Endothelial cell of umbilical vein (primary cell): ENCODE measurements around the gene RPL37A. TPM values are rescaled to one million over a fixed set of nuclear protein-coding genes. Genes with fewer than 3 reads are reported as not detected.

Experiments
- BruUV-seq: library from RNA; stranded (reverse); fragments of 400-500 nt; replicated peaks from 2 replicates; lab custom pipeline; 2021; lab: Mats Ljungman, UMichigan
- CTCF ChIA-PET: fragments of 300-600, 350-600 bp; sonication (Branson Sonifier 250); formaldehyde crosslinking; loops from one replicate; lab custom pipeline; 2021; ENCODE audit warnings: antibody characterized with exemption, inconsistent platforms; lab: Charles Lee
- POLR2A ChIA-PET: fragments of 300-600, 350-600 bp; sonication (Branson Sonifier 250); formaldehyde crosslinking; loops from one replicate; lab custom pipeline; 2021; ENCODE audit warnings: antibody characterized with exemption, inconsistent platforms; lab: Charles Lee
- DNase-seq: peaks from one replicate; pipeline ENCODE4 v3.0.0-alpha.2; 2011; ENCODE audit warnings: low read depth, low spot score
- FAIRE-seq: peaks from 2 replicates; lab custom pipeline; 2011; peaks lifted over from hg19 to GRCh38; lab: Jason Lieb, UNC
- H2AFZ ChIP-seq: 2 replicates; pipeline ENCODE4 v1.6.0; 2012; ENCODE audit warnings: low read depth, low read length, control low read depth, inconsistent platforms
- H3K27ac ChIP-seq: 2 replicates; pipeline ENCODE4 v1.5.1; 2011; ENCODE audit warnings: low read depth, mild to moderate bottlenecking, control low read depth, low read length, moderate library complexity; ENCODE audit not compliant: insufficient read depth
- H3K27me3 ChIP-seq, 2 experiments: 2 replicates each; pipeline versions ENCODE4 v1.6.0 to v1.6.1; 2011; ENCODE audit warnings: low read length in 2 of 2, mixed read lengths in 1 of 2; ENCODE audit not compliant: control insufficient read depth in 2 of 2, insufficient read depth in 2 of 2
- H3K36me3 ChIP-seq, 2 experiments: 2 replicates in 1 of 2; 3 replicates in 1 of 2; pipeline ENCODE4 v1.5.1; 2011; ENCODE audit warnings: low read length in 2 of 2, mild to moderate bottlenecking in 1 of 2, moderate library complexity in 1 of 2; ENCODE audit not compliant: control insufficient read depth in 2 of 2, insufficient read depth in 2 of 2; ENCODE audit errors: extremely low read depth in 1 of 2
- H3K4me1 ChIP-seq: 3 replicates; pipeline ENCODE4 v1.5.1; 2011; ENCODE audit warnings: mild to moderate bottlenecking, low read length; ENCODE audit not compliant: control insufficient read depth, insufficient read depth; ENCODE audit errors: extremely low read depth
- H3K4me2 ChIP-seq: 2 replicates; pipeline ENCODE4 v1.6.1; 2011; ENCODE audit warnings: low read length, control low read depth, mixed read lengths; ENCODE audit not compliant: insufficient read depth
- H3K4me3 ChIP-seq, 3 experiments: fragments of 200-600 bp in 1 of 3; sonication (generic), shearing (Covaris generic) in 1 of 3; replicated peaks in 1 of 3; 2 replicates each; pipeline ENCODE4 v1.5.1; 2011 to 2016; ENCODE audit warnings: control low read depth in 3 of 3, low read length in 3 of 3, mild to moderate bottlenecking in 2 of 3, inconsistent platforms in 1 of 3, low read depth in 1 of 3, moderate library complexity in 1 of 3; ENCODE audit not compliant: insufficient read depth in 1 of 3
- H3K79me2 ChIP-seq: 2 replicates; pipeline ENCODE4 v1.6.0; 2012; ENCODE audit warnings: low read length, inconsistent platforms; ENCODE audit not compliant: control insufficient read depth, insufficient read depth
- H3K9ac ChIP-seq: replicated peaks from 2 replicates; pipeline ENCODE3; 2011; ENCODE audit warnings: low read length, control low read depth; ENCODE audit not compliant: insufficient read depth; ENCODE audit errors: extremely low read depth
- H3K9me1 ChIP-seq: replicated peaks from 3 replicates; pipeline ENCODE4 v1.6.0; 2011; ENCODE audit warnings: mild to moderate bottlenecking, low read length; ENCODE audit not compliant: control insufficient read depth, insufficient read depth; ENCODE audit errors: extremely low read depth
- H3K9me3 ChIP-seq: replicated peaks from 2 replicates; pipeline ENCODE4 v1.5.1; 2012; ENCODE audit warnings: low read length, inconsistent platforms; ENCODE audit not compliant: control insufficient read depth, insufficient read depth
- H4K20me1 ChIP-seq: replicated peaks from 2 replicates; pipeline ENCODE3; 2011; ENCODE audit warnings: mild to moderate bottlenecking, low read length; ENCODE audit not compliant: control insufficient read depth, insufficient read depth; ENCODE audit errors: extremely low read depth
- EZH2 ChIP-seq: IDR thresholded peaks from 2 replicates; pipeline ENCODE4 v1.6.1; 2012; ENCODE audit warnings: borderline replicate concordance, low read depth, mild to moderate bottlenecking, moderate library complexity, low read length, inconsistent platforms; ENCODE audit not compliant: severe bottlenecking
- FOS ChIP-seq: IDR thresholded peaks from 2 replicates; pipeline ENCODE4 v1.6.1; 2011; ENCODE audit warnings: mild to moderate bottlenecking, low read length, moderate library complexity, borderline replicate concordance; ENCODE audit not compliant: insufficient read depth
- GATA2 ChIP-seq: IDR thresholded peaks from 2 replicates; pipeline ENCODE4 v1.7.0; 2011; ENCODE audit warnings: low read depth, mild to moderate bottlenecking, moderate library complexity, mixed read lengths, low read length; ENCODE audit not compliant: insufficient read length, insufficient read depth
- JUN ChIP-seq: IDR thresholded peaks from 2 replicates; pipeline ENCODE4 v1.6.1; 2011; ENCODE audit warnings: borderline replicate concordance, low read depth; ENCODE audit not compliant: insufficient read length, insufficient read depth
- MYC ChIP-seq: IDR thresholded peaks from one replicate; pipeline ENCODE4 v1.6.1; 2011; ENCODE audit warnings: mild to moderate bottlenecking, low read depth, low read length
- POLR2A ChIP-seq: IDR thresholded peaks from 2 replicates; pipeline ENCODE4 v1.6.1; 2012; ENCODE audit warnings: low read depth, mild to moderate bottlenecking, control low read depth, low read length
- POLR2AphosphoS5 ChIP-seq: IDR thresholded peaks from 2 replicates; pipeline ENCODE4 v1.6.1; 2012; ENCODE audit warnings: low read depth, mild to moderate bottlenecking, control low read depth, low read length, moderate library complexity; ENCODE audit not compliant: insufficient read depth
- dilution Hi-C: fragments of 300-500 bp; cut with MboI; formaldehyde crosslinking; loops from one replicate; pipeline ENCODE4 v1.15.0; 2019; ENCODE audit warnings: low sequenced_read_pairs; ENCODE audit not compliant: extremely low pct_ligation_motif_present
- intact Hi-C: fragments of 100-400 bp; cut with micrococcal nuclease; formaldehyde crosslinking; loops from one replicate; pipeline ENCODE4 v1.10.0; 2022
- polyA plus RNA-seq, 4 experiments: library from polyadenylated mRNA; depleted of rRNA in 3 of 4; stranded (reverse) in 3 of 4; unstranded in 1 of 4; fragments of >200 nt; gene quantifications; 2 replicates each; pipeline versions ENCODE4 v1.2.1 to v1.2.3, GENCODE V29; 2011 to 2012; ENCODE audit warnings: missing spikeins in 1 of 4
- total RNA-seq: library from RNA; stranded (reverse); gene quantifications from 2 replicates; pipeline ENCODE4 v1.2.3, GENCODE V29; 2021
- TF ChIP-seq, protein P1 (sequence below): IDR thresholded peaks from 2 replicates; pipeline ENCODE4 v1.6.1; 2011; ENCODE audit not compliant: insufficient read depth, insufficient read length
- TF ChIP-seq, protein P2 (sequence below), 2 donors: IDR thresholded peaks; 1 replicate in 1 of 2; 2 replicates in 1 of 2; pipeline ENCODE4 v1.5.1; 2011; ENCODE audit warnings: low read length in 2 of 2, mild to moderate bottlenecking in 2 of 2, moderate library complexity in 2 of 2, control low read depth in 1 of 2, inconsistent platforms in 1 of 2, low read depth in 1 of 2; ENCODE audit not compliant: insufficient read depth in 1 of 2; ENCODE audit errors: extremely low read depth in 1 of 2

RPL37A gene
- total and polyA plus RNA-seq, 2 donors (not counting 3 experiments of a cell fraction or from before 2014, with no cell fraction given), result 1,889 to 2,628 TPM

DNA sequence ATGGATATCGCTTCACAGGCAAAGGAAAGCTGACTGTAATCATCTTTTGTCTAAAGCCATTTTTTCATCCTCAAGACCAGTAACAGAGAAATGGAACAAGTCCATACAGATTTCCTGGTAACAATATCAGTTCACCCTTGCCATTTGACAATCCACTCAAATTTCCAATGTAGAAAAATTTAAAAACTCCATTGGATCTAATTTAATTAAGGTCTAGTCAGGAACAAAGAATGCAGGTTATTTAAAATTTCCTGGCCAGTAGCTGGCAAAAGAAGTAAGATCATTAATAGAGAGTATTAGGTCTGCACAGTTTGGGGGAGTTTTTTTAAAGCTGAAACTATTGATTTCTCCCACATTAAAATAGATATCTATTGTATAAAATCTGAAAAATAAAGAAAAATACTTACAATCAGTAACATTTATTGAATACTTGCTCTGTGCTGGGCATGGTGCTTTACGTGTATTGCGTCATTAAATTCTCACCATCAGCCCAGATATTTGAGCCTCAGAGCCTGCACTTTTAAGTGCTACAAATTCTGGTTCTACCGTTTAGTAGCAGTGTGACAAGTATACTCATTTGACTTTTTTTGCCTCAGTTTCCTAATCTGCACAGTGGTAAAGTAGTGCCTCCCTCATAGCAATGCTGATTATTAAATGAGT, 44.6 kb upstream of the RPL37A start:
- H3K4me2 ChIP-seq, result no peak overlapping the region
- POLR2A ChIA-PET, result no interaction called here
- BruUV-seq, result no TSS peak
- H3K79me2 ChIP-seq, result no peaks in the 10 kb centered on the region
- H3K4me3 ChIP-seq, result no peak overlapping the region
- H3K27me3 ChIP-seq, result no peaks in the 10 kb centered on the region
- H4K20me1 ChIP-seq, result no peaks in the 10 kb centered on the region
- intact Hi-C loops (no loop called here), dilution Hi-C loops (no loop called here)
- DNase-seq (no peak), FAIRE-seq (no peak)
- H3K9me1 ChIP-seq, result no peaks in the 10 kb centered on the region
- CTCF ChIA-PET, result interaction anchor here (1.3 kb wide), 1 partner anchor 13 kb away, joined by 3 read pairs; no protein-coding TSS in a partner anchor
- H3K9me3 ChIP-seq, result no peaks in the 10 kb centered on the region
- no peak overlapping the region for H3K27ac ChIP-seq
- peaks cover 7 to 8% of the 10 kb centered on the region in 2 experiments for H3K36me3 ChIP-seq
- no peaks in the 10 kb centered on the region for H3K4me1 ChIP-seq
- TF ChIP-seq JUN, result no peak
- TF ChIP-seq, protein P1, sequence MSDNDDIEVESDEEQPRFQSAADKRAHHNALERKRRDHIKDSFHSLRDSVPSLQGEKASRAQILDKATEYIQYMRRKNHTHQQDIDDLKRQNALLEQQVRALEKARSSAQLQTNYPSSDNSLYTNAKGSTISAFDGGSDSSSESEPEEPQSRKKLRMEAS, result no peak
- no peak for TF ChIP-seq GATA2
- TF ChIP-seq POLR2AphosphoS5, result no peak
- TF ChIP-seq FOS, result no peak
- no peak for TF ChIP-seq POLR2A
- no peak for TF ChIP-seq EZH2
- no peak for TF ChIP-seq MYC
- TF ChIP-seq, protein P2, sequence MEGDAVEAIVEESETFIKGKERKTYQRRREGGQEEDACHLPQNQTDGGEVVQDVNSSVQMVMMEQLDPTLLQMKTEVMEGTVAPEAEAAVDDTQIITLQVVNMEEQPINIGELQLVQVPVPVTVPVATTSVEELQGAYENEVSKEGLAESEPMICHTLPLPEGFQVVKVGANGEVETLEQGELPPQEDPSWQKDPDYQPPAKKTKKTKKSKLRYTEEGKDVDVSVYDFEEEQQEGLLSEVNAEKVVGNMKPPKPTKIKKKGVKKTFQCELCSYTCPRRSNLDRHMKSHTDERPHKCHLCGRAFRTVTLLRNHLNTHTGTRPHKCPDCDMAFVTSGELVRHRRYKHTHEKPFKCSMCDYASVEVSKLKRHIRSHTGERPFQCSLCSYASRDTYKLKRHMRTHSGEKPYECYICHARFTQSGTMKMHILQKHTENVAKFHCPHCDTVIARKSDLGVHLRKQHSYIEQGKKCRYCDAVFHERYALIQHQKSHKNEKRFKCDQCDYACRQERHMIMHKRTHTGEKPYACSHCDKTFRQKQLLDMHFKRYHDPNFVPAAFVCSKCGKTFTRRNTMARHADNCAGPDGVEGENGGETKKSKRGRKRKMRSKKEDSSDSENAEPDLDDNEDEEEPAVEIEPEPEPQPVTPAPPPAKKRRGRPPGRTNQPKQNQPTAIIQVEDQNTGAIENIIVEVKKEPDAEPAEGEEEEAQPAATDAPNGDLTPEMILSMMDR (IDR thresholded peaks at IDR 0.05; ENCODE audit: extremely low read depth in 1 of 2, insufficient read depth in 1 of 2, low read depth in 1 of 2, low read length in 2 of 2), result no peak
- no peak overlapping the region for H2AFZ ChIP-seq
- no peak overlapping the region for H3K9ac ChIP-seq
